GM12872 (cell line): ENCODE data around the gene PPP1R36.

Source experiments
- CTCF ChIP-seq: IDR thresholded peaks from 3 replicates; pipeline ENCODE4 v1.5.1; 2011; ENCODE audit warnings: low read depth, mild to moderate bottlenecking, low read length, moderate library complexity; ENCODE audit not compliant: insufficient read depth

The PPP1R36 gene

GRCh38 chr14:64628940-64629408 lies 79.2 kb downstream of the PPP1R36 start:
- no peak for TF ChIP-seq CTCF

- TF ChIP-seq CTCF: no peak
Observed at GRCh38 chr14:64630778-64631177, 81.0 kb downstream of the PPP1R36 start.

GRCh38 chr14:64632056-64632455 lies 82.3 kb downstream of the PPP1R36 start:
- TF ChIP-seq CTCF: no peak

- no peak for TF ChIP-seq CTCF
Observed at GRCh38 chr14:64634558-64634957, 84.8 kb downstream of the PPP1R36 start.

- peak; percentile 85 for TF ChIP-seq CTCF
Observed at GRCh38 chr14:64636208-64636979, 86.6 kb downstream of the PPP1R36 start.

GRCh38 chr14:64636980-64637429 lies 87.2 kb downstream of the PPP1R36 start:
- TF ChIP-seq CTCF: no peak

GRCh38 chr14:64637735-64638473 lies 88.1 kb downstream of the PPP1R36 start:
- no peak for TF ChIP-seq CTCF
